Measurements from ENCODE around the gene REC8. TPM values are rescaled to one million over a fixed set of nuclear protein-coding genes. Genes with fewer than 3 reads are reported as not detected.

REC8 gene
- total and polyA plus RNA-seq, 2 of the 13 experiments (the other 11 are each of a cell fraction or from before 2014, with no cell fraction given), result 3.4 to 14.7 TPM

DNA sequence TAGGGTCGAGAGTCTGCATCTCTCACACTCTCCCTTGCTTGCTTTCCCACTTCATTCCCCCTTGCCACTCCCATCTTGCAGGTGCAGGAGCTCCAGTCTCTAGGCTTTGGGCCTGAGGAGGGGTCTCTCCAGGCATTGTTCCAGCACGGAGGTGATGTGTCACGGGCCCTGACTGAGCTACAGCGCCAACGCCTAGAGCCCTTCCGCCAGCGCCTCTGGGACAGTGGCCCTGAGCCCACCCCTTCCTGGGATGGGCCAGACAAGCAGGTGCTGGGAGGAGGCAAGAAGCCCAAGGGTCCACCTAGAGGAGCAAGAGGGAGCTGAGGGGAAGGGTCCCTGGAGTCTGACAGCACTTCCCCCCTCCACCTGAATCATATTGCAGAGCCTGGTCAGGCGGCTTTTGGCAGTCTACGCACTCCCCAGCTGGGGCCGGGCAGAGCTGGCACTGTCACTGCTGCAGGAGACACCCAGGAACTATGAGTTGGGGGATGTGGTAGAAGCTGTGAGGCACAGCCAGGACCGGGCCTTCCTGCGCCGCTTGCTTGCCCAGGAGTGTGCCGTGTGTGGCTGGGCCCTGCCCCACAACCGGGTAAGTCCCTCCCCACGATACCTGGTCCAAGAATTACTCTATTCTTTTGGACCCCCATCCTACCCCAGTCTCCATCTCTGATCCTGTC is 20.3 kb upstream of the REC8 start:
- Histone ChIP-seq H4K20me1 (ENCODE audit: insufficient read depth, low read length) (peaks cover 7% of the 10 kb centered on the region), H3K9me3 (ENCODE audit: low read length) (no peaks in the 10 kb centered on the region), H3K4me2 (ENCODE audit: low read depth, low read length) (no peak overlapping the region), H2AFZ (ENCODE audit: low read length) (no peak overlapping the region), H3K79me2 (ENCODE audit: insufficient read depth, low read length) (peaks cover 20% of the 10 kb centered on the region), H3K27ac (ENCODE audit: extremely low read length, insufficient read depth, low read length) (no peak overlapping the region), H3K27me3 (ENCODE audit: control insufficient read depth in 1 of 2, insufficient read depth in 2 of 2, low read length in 2 of 2) (no peaks in the 10 kb centered on the region; a peak in 1 of 5 replicates), H3K4me1 (ENCODE audit: insufficient read depth, low read length) (peaks cover 20% of the 10 kb centered on the region), H3K4me3 (replicated peaks in 1 of 3; ENCODE audit: insufficient read depth in 1 of 3, low read depth in 2 of 3, low read length in 3 of 3) (no peak overlapping the region), H3K36me3 (replicated peaks in 1 of 2; ENCODE audit: control insufficient read depth in 1 of 2, insufficient read depth in 2 of 2, low read length in 2 of 2) (peaks cover 49 to 57% of the 10 kb centered on the region in 2 experiments), H3K9ac (ENCODE audit: insufficient read depth, low read depth, low read length) (no peak overlapping the region)
- ChIA-PET CTCF (ENCODE audit: low intra/inter-chr PET ratio, low total read pairs) (no interaction called here), POLR2A (interaction anchor here (1.3 to 11.8 kb wide), 5 partner anchors 8 to 37 kb away, joined by 3 to 233 read pairs (median 22); partner anchors contain the start of genes DCAF11, EMC9, IRF9 and NRL)
- no peak for FAIRE-seq
- WGBS (ENCODE audit: low lambda C conversion rate), result 96% methylated on average over 16 of the region's 16 CpGs
- ATAC-seq, result no peak
- BruUV-seq (replicated peaks), result no TSS peak
- DNase-seq (ENCODE audit: low spot score), result no peak
- in situ Hi-C loops (cut with HindIII; ENCODE audit: extremely low pct_ligation_motif_present, low pct_unique_long_range_greater_than_20kb) (no loop called here), intact Hi-C loops (cut with micrococcal nuclease; ENCODE audit: unreplicated experiment) (no loop called here)
- TF ChIP-seq ZNF563 (CRISPR knock-in tag; IDR thresholded peaks at IDR 0.05) (peak; percentile 48; the same call in 1 of the 2 replicates), ESRRA (CRISPR knock-in tag; IDR thresholded peaks at IDR 0.05; ENCODE audit: low read depth) (no peak), FOXM1 (CRISPR knock-in tag; IDR thresholded peaks at IDR 0.05) (no peak), ZNF660 (CRISPR knock-in tag; IDR thresholded peaks at IDR 0.05; ENCODE audit: borderline replicate concordance, low read depth) (no peak), RARG (CRISPR knock-in tag; IDR thresholded peaks at IDR 0.05; ENCODE audit: low read depth) (no peak), SIX4 (CRISPR knock-in tag; IDR thresholded peaks at IDR 0.05) (no peak), ZNF251 (CRISPR knock-in tag; IDR thresholded peaks at IDR 0.05) (no peak), HIVEP1 (CRISPR knock-in tag; IDR thresholded peaks at IDR 0.05) (0 out of 2 replicates have a peak, but pooled peaks have one; percentile 18), ZNF280B (CRISPR knock-in tag; IDR thresholded peaks at IDR 0.05; ENCODE audit: borderline replicate concordance) (no peak), AGO2 (optimal IDR thresholded peaks at IDR 0.05; ENCODE audit: low read depth, low read length) (peak; percentile 79), MTA1 (CRISPR knock-in tag; IDR thresholded peaks at IDR 0.05; ENCODE audit: borderline replicate concordance) (peak; percentile 49; the same call in 1 of the 2 replicates), CAMTA2 (CRISPR knock-in tag; IDR thresholded peaks at IDR 0.05; ENCODE audit: borderline replicate concordance) (no peak), ZNF44 (CRISPR knock-in tag; IDR thresholded peaks at IDR 0.05) (no peak), CENPX (CRISPR knock-in tag; IDR thresholded peaks at IDR 0.05) (no peak), ZNF337 (CRISPR knock-in tag; IDR thresholded peaks at IDR 0.05; ENCODE audit: borderline replicate concordance, low read depth) (no peak), ZNF687 (CRISPR knock-in tag; IDR thresholded peaks at IDR 0.05) (peak; percentile 5; the same call in 1 of the 2 replicates), SNRNP70 (IDR thresholded peaks at IDR 0.05; ENCODE audit: low read depth, low read length) (no peak)
- TF ChIP-seq, protein P1, sequence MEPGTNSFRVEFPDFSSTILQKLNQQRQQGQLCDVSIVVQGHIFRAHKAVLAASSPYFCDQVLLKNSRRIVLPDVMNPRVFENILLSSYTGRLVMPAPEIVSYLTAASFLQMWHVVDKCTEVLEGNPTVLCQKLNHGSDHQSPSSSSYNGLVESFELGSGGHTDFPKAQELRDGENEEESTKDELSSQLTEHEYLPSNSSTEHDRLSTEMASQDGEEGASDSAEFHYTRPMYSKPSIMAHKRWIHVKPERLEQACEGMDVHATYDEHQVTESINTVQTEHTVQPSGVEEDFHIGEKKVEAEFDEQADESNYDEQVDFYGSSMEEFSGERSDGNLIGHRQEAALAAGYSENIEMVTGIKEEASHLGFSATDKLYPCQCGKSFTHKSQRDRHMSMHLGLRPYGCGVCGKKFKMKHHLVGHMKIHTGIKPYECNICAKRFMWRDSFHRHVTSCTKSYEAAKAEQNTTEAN (CRISPR knock-in tag; conservative IDR thresholded peaks at IDR 0.05), result no peak

Data from HepG2 (cell line).